ENCODE results near the gene DYDC2.
"Not testable (repeated sequence)": the region's sequence is repeated elsewhere in the genome, so short reads cannot be mapped to it uniquely, and the experiment has no call there.

DYDC2 gene

GRCh38 chr10:80414142-80414895 lies 57.7 kb downstream of the DYDC2 start:
- no peak for DNase-seq

DNA sequence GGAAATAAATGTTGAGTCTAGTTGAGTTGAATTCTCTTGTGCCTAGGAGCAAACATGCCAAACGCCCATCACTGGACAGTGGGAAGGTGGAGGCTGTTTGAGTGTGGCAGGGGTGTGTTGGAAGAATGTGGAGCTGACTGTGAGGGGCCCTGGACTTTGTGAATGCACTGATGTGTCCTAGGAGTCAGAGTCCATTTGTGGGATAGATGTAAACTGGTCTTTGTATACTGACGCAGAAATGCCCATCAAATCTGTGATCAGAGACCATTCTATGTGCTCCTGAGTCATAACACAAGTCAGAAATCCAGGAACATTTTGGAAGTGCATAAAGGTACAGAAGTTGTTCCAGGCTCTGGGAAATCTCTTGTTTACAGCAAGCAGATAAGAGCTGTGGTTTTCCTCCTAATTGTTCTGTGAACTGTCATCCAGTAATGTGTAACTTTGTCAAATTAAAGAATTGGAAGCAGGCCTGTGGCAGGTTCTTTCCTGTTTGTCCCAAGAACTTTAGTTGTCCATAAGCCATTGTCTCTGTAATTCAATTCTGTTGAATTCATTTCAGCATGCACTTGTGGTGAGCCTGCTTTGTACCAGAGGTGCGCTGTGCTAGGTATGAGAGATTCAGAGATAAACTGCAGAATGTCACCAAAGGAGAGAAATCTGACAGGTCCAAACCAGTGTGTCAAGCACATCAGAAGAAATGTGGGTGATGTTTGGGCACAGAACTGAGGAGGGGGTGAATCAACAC lies 59.3 kb downstream of the DYDC2 start:
- no peak for DNase-seq

- no peak for DNase-seq
Measured at GRCh38 chr10:80416479-80417098, 60.0 kb downstream of the DYDC2 start.

DNA sequence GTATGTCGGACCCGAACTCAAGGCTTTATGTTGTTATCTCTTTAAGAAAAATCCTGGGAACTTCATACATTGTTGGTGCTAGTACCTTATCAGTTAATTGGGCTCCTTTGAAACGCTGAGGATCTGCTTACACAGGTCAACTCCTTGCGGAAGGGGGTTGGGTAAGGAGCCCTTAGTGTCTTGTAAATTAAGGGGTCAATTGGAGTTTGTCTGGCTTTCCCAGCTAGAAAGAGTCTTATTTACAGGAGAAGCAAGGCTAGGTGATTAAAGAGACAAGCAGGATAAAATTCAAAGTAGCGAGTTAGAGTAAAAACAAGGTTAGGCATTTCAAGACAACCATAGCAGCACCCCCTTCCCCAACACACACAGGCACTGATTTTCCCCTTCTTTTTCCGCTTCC lies 60.7 kb downstream of the DYDC2 start:
- DNase-seq, result not testable (repeated sequence)

Measured in stimulated activated CD4-positive, alpha-beta T cell treated with anti-CD3 and anti-CD28 coated beads, Interleukin-4, amount 100 ng/mL, for 24 hours (primary cell).